Testis (tissue), 2 donors: Measurements from ENCODE around the gene CREG2.

Experiments used
- CTCF ChIP-seq, 3 experiments: fragments of 450-650 bp in 2 of 3; fragments of 200-600 bp in 1 of 3; sonication (generic) in 1 of 3; IDR thresholded peaks; one replicate each; pipeline ENCODE4 v1.5.1; 2016 to 2019; ENCODE audit warnings: antibody characterized with exemption in 3 of 3, mild to moderate bottlenecking in 2 of 3, moderate library complexity in 1 of 3
- POLR2A ChIP-seq: fragments of 450-650 bp; IDR thresholded peaks from one replicate; pipeline ENCODE4 v1.6.1; 2017; ENCODE audit warnings: antibody characterized with exemption, mild to moderate bottlenecking, moderate library complexity

- TF ChIP-seq CTCF (IDR thresholded peaks at IDR 0.05) (no peak), POLR2A (no peak)
Measured at GRCh38 chr2:101341421-101341820, 45.9 kb downstream of the CREG2 start.
